HCT116 (cell line): ENCODE data around the gene COPS9. TPM values are rescaled to one million over a fixed set of nuclear protein-coding genes. Genes with fewer than 3 reads are reported as not detected.

Source experiments
- ATAC-seq: fragments of 200-7000 bp; cut with Tn5 transposase; 2 replicates; pipeline ENCODE4 v1.9.1; 2020; ENCODE audit warnings: mild to moderate bottlenecking, moderate library complexity
- BruUV-seq: library from RNA; stranded (reverse); fragments of 400-500 nt; replicated peaks from 2 replicates; lab custom pipeline; 2021; lab: Mats Ljungman, UMichigan
- CTCF ChIA-PET: fragments of 300-600 bp; sonication (Branson Sonifier 250); formaldehyde crosslinking; loops from one replicate; lab custom pipeline; 2021; ENCODE audit warnings: antibody characterized with exemption; lab: Charles Lee
- POLR2A ChIA-PET: fragments of 300-600, 350-600 bp; sonication (Branson Sonifier 250); formaldehyde crosslinking; loops from one replicate; lab custom pipeline; 2021; ENCODE audit warnings: antibody characterized with exemption; lab: Charles Lee
- RAD21 ChIA-PET, 2 experiments: fragments of 300-600 bp; sonication (Branson Sonifier 250); formaldehyde crosslinking; loops; one replicate each; lab custom pipeline; 2023; ENCODE audit warnings: low total read pairs in 2 of 2; ENCODE audit not compliant: uncharacterized antibody in 2 of 2, unreplicated experiment in 2 of 2, low non-redundant PET in 1 of 2; lab: Charles Lee
- DNase-seq: peaks from one replicate; pipeline ENCODE4 v3.0.0-alpha.2; 2010; ENCODE audit warnings: low read depth, low spot score
- H2AFZ ChIP-seq: fragments of 200-600 bp; shearing (Covaris generic), sonication (generic); 2 replicates; pipeline ENCODE4 v1.6.1; 2017; ENCODE audit warnings: low read depth, mixed run types, mixed read lengths, antibody characterized with exemption, low read length; ENCODE audit not compliant: poor library complexity, severe bottlenecking
- H3K27ac ChIP-seq: 2 replicates; pipeline ENCODE4 v1.5.1; 2012; ENCODE audit warnings: low read depth, low read length
- H3K27me3 ChIP-seq: fragments of 200-600 bp; sonication (generic); 2 replicates; pipeline ENCODE4 v1.6.1; 2016; ENCODE audit warnings: mixed run types, low read length, mixed read lengths; ENCODE audit not compliant: insufficient read depth
- H3K36me3 ChIP-seq, 2 experiments: fragments of 200-500 bp in 1 of 2; fragments of 200-600 bp in 1 of 2; sonication (Bioruptor generic) in 1 of 2; sonication (generic) in 1 of 2; 2 replicates each; pipeline versions ENCODE4 v1.5.1 to v1.6.1; 2014 to 2016; ENCODE audit warnings: low read length in 2 of 2, inconsistent platforms in 1 of 2, mixed read lengths in 1 of 2, mixed run types in 1 of 2; ENCODE audit not compliant: insufficient read depth in 2 of 2, control insufficient read depth in 1 of 2
- H3K4me1 ChIP-seq, 2 experiments: fragments of 200-600 bp in 1 of 2; sonication (generic) in 1 of 2; 2 replicates each; pipeline versions ENCODE4 v1.5.1 to v1.6.1; 2012 to 2017; ENCODE audit warnings: low read length in 2 of 2, inconsistent platforms in 1 of 2, mild to moderate bottlenecking in 1 of 2, mixed read lengths in 1 of 2, mixed run types in 1 of 2, moderate library complexity in 1 of 2; ENCODE audit not compliant: insufficient read depth in 2 of 2, control insufficient read depth in 1 of 2
- H3K4me2 ChIP-seq: fragments of 200-600 bp; sonication (generic); 2 replicates; pipeline ENCODE4 v1.6.1; 2017; ENCODE audit warnings: mixed run types, low read length, mixed read lengths
- H3K4me3 ChIP-seq, 2 experiments: fragments of 200-600 bp in 1 of 2; sonication (generic) in 1 of 2; replicated peaks in 1 of 2; 2 replicates each; pipeline ENCODE4 v1.5.1; 2011 to 2016; ENCODE audit warnings: low read length in 2 of 2, control low read depth in 1 of 2, low read depth in 1 of 2, mild to moderate bottlenecking in 1 of 2, mixed read lengths in 1 of 2, mixed run types in 1 of 2
- H3K79me2 ChIP-seq: fragments of 200-600 bp; sonication (generic); 2 replicates; pipeline ENCODE4 v1.6.1; 2017; ENCODE audit warnings: mild to moderate bottlenecking, mixed run types, low read length, moderate library complexity, mixed read lengths; ENCODE audit not compliant: insufficient read depth
- H3K9ac ChIP-seq: fragments of 200-600 bp; sonication (generic); 2 replicates; pipeline ENCODE4 v1.6.1; 2016; ENCODE audit warnings: low read length, mixed read lengths
- H3K9me2 ChIP-seq: fragments of 200-600 bp; sonication (generic), shearing (Covaris generic); 2 replicates; pipeline ENCODE4 v1.6.1; 2017; ENCODE audit warnings: mixed run types, mild to moderate bottlenecking, moderate library complexity; ENCODE audit not compliant: insufficient read depth
- H3K9me3 ChIP-seq, 2 experiments: fragments of 200-500 bp in 1 of 2; fragments of 200-600 bp in 1 of 2; sonication (Bioruptor generic) in 1 of 2; sonication (generic) in 1 of 2; 2 replicates each; pipeline ENCODE4 v1.6.1; 2014 to 2017; ENCODE audit warnings: low read length in 2 of 2, mixed read lengths in 2 of 2, inconsistent platforms in 1 of 2, low read depth in 1 of 2, mild to moderate bottlenecking in 1 of 2, mixed run types in 1 of 2, moderate library complexity in 1 of 2; ENCODE audit not compliant: control insufficient read depth in 1 of 2, insufficient read depth in 1 of 2
- H4K20me1 ChIP-seq: fragments of 200-600 bp; sonication (generic), shearing (Covaris generic); 2 replicates; pipeline ENCODE4 v1.6.1; 2017; ENCODE audit warnings: mixed run types, mild to moderate bottlenecking, moderate library complexity; ENCODE audit not compliant: insufficient read depth
- ELF1 ChIP-seq: IDR thresholded peaks from 2 replicates; pipeline ENCODE4 v1.6.1; 2012; ENCODE audit warnings: low read depth, borderline replicate concordance
- EZH2 ChIP-seq: fragments of 200-600 bp; sonication (generic); IDR thresholded peaks from 2 replicates; pipeline ENCODE4 v1.6.1; 2017; ENCODE audit warnings: antibody characterized with exemption, mixed run types
- POLR2A ChIP-seq: IDR thresholded peaks from 2 replicates; pipeline ENCODE4 v1.7.0; 2011; ENCODE audit warnings: borderline replicate concordance; ENCODE audit not compliant: insufficient read depth, insufficient read length; ENCODE audit errors: extremely low read depth
- POLR2AphosphoS5 ChIP-seq: IDR thresholded peaks from 2 replicates; pipeline ENCODE4 v1.6.1; 2011; ENCODE audit warnings: mild to moderate bottlenecking, low read depth, low read length, moderate library complexity
- RAD21 ChIP-seq: IDR thresholded peaks from 2 replicates; pipeline ENCODE4 v1.6.1; 2012; ENCODE audit warnings: low read depth, mild to moderate bottlenecking
- SIN3A ChIP-seq: IDR thresholded peaks from 2 replicates; pipeline ENCODE4 v1.6.1; 2012; ENCODE audit warnings: low read depth
- SRF ChIP-seq: IDR thresholded peaks from 2 replicates; pipeline ENCODE4 v1.6.1; 2012; ENCODE audit warnings: low read depth
- intact Hi-C: fragments of 100-400 bp; cut with micrococcal nuclease; formaldehyde crosslinking; loops from 2 replicates; pipeline ENCODE4 v1.10.0; 2022
- total RNA-seq: library from RNA; stranded (reverse); gene quantifications from one replicate; pipeline ENCODE4 v1.2.1, GENCODE V29; 2021; ENCODE audit not compliant: unreplicated experiment
- TF ChIP-seq, protein P1 (sequence below): IDR thresholded peaks from 2 replicates; pipeline ENCODE4 v1.6.1; 2012; ENCODE audit warnings: low read depth
- TF ChIP-seq, protein P2 (sequence below): IDR thresholded peaks from 2 replicates; pipeline ENCODE4 v1.6.1; 2011; ENCODE audit warnings: mild to moderate bottlenecking, low read length, moderate library complexity; ENCODE audit not compliant: insufficient replicate concordance; ENCODE audit errors: extremely low read depth

The COPS9 gene
- total RNA-seq, 1 experiment from 2014 or later = 111 TPM

DNA sequence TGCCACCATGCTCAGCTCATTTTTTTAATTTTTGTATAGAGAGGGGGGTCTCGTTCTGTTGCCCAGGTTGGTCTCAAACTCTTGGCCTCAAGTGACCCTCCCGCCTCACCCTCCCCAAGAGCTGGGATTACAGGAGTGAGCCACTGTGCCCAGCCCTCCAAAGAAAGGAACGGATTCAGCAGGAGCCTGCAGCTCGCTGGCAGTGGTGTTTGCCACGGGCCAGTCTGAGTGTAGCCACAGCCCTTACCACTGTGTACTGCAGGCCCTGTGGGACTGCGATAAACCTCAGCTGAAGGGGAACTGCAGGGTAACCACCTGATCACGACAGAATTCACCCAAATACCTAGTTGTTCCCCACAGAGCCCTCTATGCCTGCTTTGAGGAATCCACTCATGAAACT, 6.8 kb downstream of the COPS9 start:
- TF ChIP-seq, protein P1, sequence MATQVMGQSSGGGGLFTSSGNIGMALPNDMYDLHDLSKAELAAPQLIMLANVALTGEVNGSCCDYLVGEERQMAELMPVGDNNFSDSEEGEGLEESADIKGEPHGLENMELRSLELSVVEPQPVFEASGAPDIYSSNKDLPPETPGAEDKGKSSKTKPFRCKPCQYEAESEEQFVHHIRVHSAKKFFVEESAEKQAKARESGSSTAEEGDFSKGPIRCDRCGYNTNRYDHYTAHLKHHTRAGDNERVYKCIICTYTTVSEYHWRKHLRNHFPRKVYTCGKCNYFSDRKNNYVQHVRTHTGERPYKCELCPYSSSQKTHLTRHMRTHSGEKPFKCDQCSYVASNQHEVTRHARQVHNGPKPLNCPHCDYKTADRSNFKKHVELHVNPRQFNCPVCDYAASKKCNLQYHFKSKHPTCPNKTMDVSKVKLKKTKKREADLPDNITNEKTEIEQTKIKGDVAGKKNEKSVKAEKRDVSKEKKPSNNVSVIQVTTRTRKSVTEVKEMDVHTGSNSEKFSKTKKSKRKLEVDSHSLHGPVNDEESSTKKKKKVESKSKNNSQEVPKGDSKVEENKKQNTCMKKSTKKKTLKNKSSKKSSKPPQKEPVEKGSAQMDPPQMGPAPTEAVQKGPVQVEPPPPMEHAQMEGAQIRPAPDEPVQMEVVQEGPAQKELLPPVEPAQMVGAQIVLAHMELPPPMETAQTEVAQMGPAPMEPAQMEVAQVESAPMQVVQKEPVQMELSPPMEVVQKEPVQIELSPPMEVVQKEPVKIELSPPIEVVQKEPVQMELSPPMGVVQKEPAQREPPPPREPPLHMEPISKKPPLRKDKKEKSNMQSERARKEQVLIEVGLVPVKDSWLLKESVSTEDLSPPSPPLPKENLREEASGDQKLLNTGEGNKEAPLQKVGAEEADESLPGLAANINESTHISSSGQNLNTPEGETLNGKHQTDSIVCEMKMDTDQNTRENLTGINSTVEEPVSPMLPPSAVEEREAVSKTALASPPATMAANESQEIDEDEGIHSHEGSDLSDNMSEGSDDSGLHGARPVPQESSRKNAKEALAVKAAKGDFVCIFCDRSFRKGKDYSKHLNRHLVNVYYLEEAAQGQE = no peak
- TF ChIP-seq RAD21 (no peak), SRF (no peak), SIN3A (no peak), POLR2AphosphoS5 (no peak), ELF1 (no peak), POLR2A (no peak), EZH2 (no peak)
- TF ChIP-seq, protein P2, sequence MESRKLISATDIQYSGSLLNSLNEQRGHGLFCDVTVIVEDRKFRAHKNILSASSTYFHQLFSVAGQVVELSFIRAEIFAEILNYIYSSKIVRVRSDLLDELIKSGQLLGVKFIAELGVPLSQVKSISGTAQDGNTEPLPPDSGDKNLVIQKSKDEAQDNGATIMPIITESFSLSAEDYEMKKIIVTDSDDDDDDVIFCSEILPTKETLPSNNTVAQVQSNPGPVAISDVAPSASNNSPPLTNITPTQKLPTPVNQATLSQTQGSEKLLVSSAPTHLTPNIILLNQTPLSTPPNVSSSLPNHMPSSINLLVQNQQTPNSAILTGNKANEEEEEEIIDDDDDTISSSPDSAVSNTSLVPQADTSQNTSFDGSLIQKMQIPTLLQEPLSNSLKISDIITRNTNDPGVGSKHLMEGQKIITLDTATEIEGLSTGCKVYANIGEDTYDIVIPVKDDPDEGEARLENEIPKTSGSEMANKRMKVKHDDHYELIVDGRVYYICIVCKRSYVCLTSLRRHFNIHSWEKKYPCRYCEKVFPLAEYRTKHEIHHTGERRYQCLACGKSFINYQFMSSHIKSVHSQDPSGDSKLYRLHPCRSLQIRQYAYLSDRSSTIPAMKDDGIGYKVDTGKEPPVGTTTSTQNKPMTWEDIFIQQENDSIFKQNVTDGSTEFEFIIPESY = no peak
- Histone ChIP-seq H3K4me1 (no peaks in the 10 kb centered on the region; a peak in 1 of 4 replicates), H4K20me1 (no peaks in the 10 kb centered on the region), H3K27me3 (no peaks in the 10 kb centered on the region), H3K36me3 (peaks cover 32 to 36% of the 10 kb centered on the region in 2 experiments; a peak in 3 of 4 replicates), H2AFZ (no peak overlapping the region), H3K79me2 (peaks cover 13% of the 10 kb centered on the region), H3K4me2 (no peak overlapping the region), H3K9me3 (no peaks in the 10 kb centered on the region), H3K9me2 (no peaks in the 10 kb centered on the region), H3K27ac (no peak overlapping the region), H3K4me3 (no peak overlapping the region), H3K9ac (no peak overlapping the region)
- ChIA-PET RAD21 (no interaction called here), CTCF (no interaction called here), POLR2A (no interaction called here)
- DNase-seq (no peak), ATAC-seq (no peak)
- BruUV-seq = no TSS peak
- intact Hi-C loops = no loop called here
